Esophagus muscularis mucosa (tissue), 3 donors: ENCODE measurements around the gene GSTM2.

ENCODE experiments used
- POLR2A ChIP-seq: fragments of 450-650 bp; IDR thresholded peaks from one replicate; pipeline ENCODE4 v1.6.1; 2017; ENCODE audit warnings: antibody characterized with exemption, moderate library complexity, mild to moderate bottlenecking, low read depth
- POLR2AphosphoS5 ChIP-seq, 2 donors: sonication (generic); formaldehyde crosslinking; IDR thresholded peaks; one replicate each; pipeline ENCODE4 v1.6.1; 2017; ENCODE audit warnings: antibody characterized with exemption in 2 of 2
- TF ChIP-seq, protein P1 (sequence below), 3 experiments: fragments of 200-600 bp in 2 of 3; fragments of 450-650 bp in 1 of 3; sonication (generic) in 2 of 3; IDR thresholded peaks; one replicate each; pipeline ENCODE4 v1.5.1; 2017 to 2019; ENCODE audit warnings: antibody characterized with exemption in 3 of 3, mild to moderate bottlenecking in 2 of 3, moderate library complexity in 1 of 3

DNA sequence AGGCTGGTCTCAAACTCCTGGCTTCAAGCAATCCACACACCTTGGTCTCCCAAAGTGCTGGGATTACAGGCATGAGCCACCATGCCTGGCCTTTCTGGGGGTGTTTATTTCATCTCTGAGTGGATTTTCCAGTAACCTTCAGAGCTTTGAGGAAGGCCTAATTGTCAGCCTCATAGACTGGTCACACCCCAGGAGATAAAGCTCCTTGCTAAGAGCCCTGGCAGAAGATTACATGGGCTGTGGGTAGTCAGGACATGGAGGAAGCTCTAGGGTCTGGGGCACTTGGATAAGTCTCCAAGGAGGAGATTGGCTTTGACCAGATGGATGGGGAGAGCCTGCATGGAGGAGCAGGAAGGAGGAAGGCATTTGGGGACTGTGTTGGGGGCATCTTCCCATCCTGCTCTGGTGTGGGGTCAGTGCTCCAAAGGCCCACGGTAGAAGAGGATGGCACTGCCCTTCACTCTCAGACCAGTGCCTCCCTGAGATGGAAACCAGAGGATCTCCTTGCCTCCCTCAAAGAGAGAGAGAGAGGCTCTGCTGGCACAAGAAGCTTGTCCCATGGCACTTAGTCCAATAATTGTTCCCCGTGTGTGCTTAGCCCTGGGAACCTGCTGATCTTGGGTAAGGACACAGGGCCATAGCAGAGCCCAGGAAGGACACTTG lies 26.6 kb upstream of the GSTM2 start:
- TF ChIP-seq POLR2AphosphoS5 (IDR thresholded peaks at IDR 0.05) (no peak), POLR2A (no peak)
- TF ChIP-seq, protein P1, sequence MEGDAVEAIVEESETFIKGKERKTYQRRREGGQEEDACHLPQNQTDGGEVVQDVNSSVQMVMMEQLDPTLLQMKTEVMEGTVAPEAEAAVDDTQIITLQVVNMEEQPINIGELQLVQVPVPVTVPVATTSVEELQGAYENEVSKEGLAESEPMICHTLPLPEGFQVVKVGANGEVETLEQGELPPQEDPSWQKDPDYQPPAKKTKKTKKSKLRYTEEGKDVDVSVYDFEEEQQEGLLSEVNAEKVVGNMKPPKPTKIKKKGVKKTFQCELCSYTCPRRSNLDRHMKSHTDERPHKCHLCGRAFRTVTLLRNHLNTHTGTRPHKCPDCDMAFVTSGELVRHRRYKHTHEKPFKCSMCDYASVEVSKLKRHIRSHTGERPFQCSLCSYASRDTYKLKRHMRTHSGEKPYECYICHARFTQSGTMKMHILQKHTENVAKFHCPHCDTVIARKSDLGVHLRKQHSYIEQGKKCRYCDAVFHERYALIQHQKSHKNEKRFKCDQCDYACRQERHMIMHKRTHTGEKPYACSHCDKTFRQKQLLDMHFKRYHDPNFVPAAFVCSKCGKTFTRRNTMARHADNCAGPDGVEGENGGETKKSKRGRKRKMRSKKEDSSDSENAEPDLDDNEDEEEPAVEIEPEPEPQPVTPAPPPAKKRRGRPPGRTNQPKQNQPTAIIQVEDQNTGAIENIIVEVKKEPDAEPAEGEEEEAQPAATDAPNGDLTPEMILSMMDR (IDR thresholded peaks at IDR 0.05) = no peak
